Osteoblast (primary cell): ENCODE results near the gene ABLIM2. TPM values are rescaled to one million over a fixed set of nuclear protein-coding genes. Genes with fewer than 3 reads are reported as not detected.

Experiments
- DNase-seq: peaks from one replicate; pipeline ENCODE4 v3.0.0; 2011; ENCODE audit warnings: low spot score, mixed read lengths; ENCODE audit not compliant: insufficient read length; ENCODE audit errors: missing footprints
- H2AFZ ChIP-seq: 2 replicates; pipeline ENCODE4 v1.6.0; 2011; ENCODE audit warnings: mild to moderate bottlenecking, low read length
- H3K27ac ChIP-seq: 2 replicates; pipeline ENCODE4 v1.5.1; 2011; ENCODE audit warnings: mild to moderate bottlenecking, low read depth, low read length, moderate library complexity
- H3K27me3 ChIP-seq: 2 replicates; pipeline ENCODE4 v1.6.0; 2012; ENCODE audit warnings: mild to moderate bottlenecking, control low read depth, inconsistent platforms, low read length, moderate library complexity; ENCODE audit not compliant: insufficient read depth
- H3K36me3 ChIP-seq: 2 replicates; pipeline ENCODE4 v1.5.1; 2011; ENCODE audit warnings: mild to moderate bottlenecking, low read length, control low read depth, moderate library complexity; ENCODE audit not compliant: insufficient read depth
- H3K4me1 ChIP-seq: 2 replicates; pipeline ENCODE4 v1.5.1; 2011; ENCODE audit warnings: mild to moderate bottlenecking, low read length, control low read depth, moderate library complexity; ENCODE audit not compliant: insufficient read depth
- H3K4me2 ChIP-seq: 2 replicates; pipeline ENCODE4 v1.6.0; 2011; ENCODE audit warnings: mild to moderate bottlenecking, low read length; ENCODE audit not compliant: insufficient read depth
- H3K4me3 ChIP-seq: fragments of 200-600 bp; sonication (generic); 3 replicates; pipeline ENCODE4 v1.5.1; 2012; ENCODE audit warnings: mild to moderate bottlenecking, low read length, inconsistent platforms; ENCODE audit not compliant: insufficient read depth
- H3K79me2 ChIP-seq: 2 replicates; pipeline ENCODE4 v1.6.0; 2012; ENCODE audit warnings: mild to moderate bottlenecking, low read length, control low read depth, inconsistent platforms; ENCODE audit not compliant: insufficient read depth
- H3K9me3 ChIP-seq: 2 replicates; pipeline ENCODE4 v1.5.1; 2011; ENCODE audit warnings: low read depth, low read length, control low read depth
- H4K20me1 ChIP-seq: 2 replicates; pipeline ENCODE4 v1.6.0; 2012; ENCODE audit warnings: mild to moderate bottlenecking, low read length, control low read depth; ENCODE audit not compliant: insufficient read depth
- total RNA-seq: library from RNA; depleted of rRNA; stranded (reverse); fragments of >200 nt; gene quantifications from 2 replicates; pipeline ENCODE4 v1.2.3, GENCODE V29; 2012
- TF ChIP-seq, protein P1 (sequence below): IDR thresholded peaks from 2 replicates; pipeline ENCODE4 v1.5.1; 2011; ENCODE audit warnings: mild to moderate bottlenecking, low read depth, low read length, moderate library complexity; ENCODE audit errors: extremely low read depth

Gene ABLIM2
- total RNA-seq, 1 donor = 0.36 TPM

DNA sequence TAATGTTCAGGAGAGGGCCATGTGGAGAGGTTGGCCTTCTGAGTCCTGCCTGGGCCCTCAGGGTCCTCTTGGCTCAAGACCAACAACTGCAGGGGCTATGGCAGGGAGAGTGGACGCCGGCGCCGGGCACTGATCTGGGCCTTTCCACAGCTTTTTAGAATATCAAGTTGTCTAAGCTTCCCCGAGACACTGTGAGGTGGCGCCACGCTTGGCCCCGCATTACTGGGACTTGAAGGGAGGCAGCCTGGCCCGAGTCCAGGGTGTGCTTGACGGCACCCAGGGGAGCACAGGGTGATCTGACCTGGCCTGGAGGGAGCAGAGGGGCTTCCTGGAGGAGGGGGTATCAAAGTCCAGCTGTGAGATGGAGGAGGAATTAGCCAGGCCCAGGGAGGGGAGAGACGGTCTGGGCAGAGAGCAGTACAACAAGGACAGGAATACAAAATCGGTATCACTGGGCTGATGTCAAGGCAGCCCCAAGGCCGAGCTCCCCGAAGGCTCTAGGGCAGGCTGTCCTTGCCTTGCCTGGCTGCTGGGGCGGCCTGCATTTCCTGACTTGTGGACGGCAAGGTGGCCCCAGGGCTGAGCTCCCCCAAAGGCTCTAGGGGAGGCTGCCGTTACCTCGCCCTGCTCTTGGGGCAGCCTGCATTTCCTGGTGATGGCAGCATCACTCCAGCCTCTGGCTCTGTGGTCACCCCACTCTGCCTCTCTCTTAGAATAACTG is 28.1 kb downstream of the ABLIM2 start:
- no peak overlapping the region for H3K27ac ChIP-seq
- H3K9me3 ChIP-seq = no peaks in the 10 kb centered on the region
- H4K20me1 ChIP-seq = no peaks in the 10 kb centered on the region
- TF ChIP-seq, protein P1, sequence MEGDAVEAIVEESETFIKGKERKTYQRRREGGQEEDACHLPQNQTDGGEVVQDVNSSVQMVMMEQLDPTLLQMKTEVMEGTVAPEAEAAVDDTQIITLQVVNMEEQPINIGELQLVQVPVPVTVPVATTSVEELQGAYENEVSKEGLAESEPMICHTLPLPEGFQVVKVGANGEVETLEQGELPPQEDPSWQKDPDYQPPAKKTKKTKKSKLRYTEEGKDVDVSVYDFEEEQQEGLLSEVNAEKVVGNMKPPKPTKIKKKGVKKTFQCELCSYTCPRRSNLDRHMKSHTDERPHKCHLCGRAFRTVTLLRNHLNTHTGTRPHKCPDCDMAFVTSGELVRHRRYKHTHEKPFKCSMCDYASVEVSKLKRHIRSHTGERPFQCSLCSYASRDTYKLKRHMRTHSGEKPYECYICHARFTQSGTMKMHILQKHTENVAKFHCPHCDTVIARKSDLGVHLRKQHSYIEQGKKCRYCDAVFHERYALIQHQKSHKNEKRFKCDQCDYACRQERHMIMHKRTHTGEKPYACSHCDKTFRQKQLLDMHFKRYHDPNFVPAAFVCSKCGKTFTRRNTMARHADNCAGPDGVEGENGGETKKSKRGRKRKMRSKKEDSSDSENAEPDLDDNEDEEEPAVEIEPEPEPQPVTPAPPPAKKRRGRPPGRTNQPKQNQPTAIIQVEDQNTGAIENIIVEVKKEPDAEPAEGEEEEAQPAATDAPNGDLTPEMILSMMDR = no peak
- no peaks in the 10 kb centered on the region for H3K36me3 ChIP-seq
- no peak overlapping the region for H3K4me3 ChIP-seq
- no peaks in the 10 kb centered on the region for H3K4me1 ChIP-seq
- no peak for DNase-seq
- no peak overlapping the region for H2AFZ ChIP-seq
- peaks cover 13% of the 10 kb centered on the region for H3K27me3 ChIP-seq
- no peak overlapping the region for H3K4me2 ChIP-seq
- H3K79me2 ChIP-seq = no peaks in the 10 kb centered on the region

DNA sequence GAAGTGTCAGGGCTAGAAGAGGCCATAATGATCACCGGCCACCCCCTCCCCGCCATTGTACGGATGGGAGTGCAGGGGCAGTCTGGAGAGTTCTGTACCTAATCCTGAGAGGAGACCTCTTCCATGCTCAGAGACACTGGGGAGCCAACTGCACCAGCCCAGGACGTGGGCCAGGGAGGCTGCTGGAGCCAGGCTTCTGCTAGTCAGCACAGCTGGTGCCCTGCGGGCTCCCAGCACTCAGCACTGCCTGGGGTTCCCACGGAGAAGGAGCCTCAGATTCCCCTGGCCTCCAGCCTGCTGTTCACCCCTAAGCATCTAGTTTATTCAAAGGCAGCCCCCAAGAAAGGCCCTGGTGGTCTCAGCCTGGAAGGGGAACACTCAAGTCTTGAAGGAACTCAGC is 28.8 kb downstream of the ABLIM2 start:
- Histone ChIP-seq H3K36me3 (no peaks in the 10 kb centered on the region), H3K79me2 (no peaks in the 10 kb centered on the region), H4K20me1 (no peaks in the 10 kb centered on the region), H3K4me3 (no peak overlapping the region), H3K27me3 (peaks cover 13% of the 10 kb centered on the region), H3K27ac (no peak overlapping the region), H3K9me3 (no peaks in the 10 kb centered on the region), H3K4me1 (no peaks in the 10 kb centered on the region), H2AFZ (no peak overlapping the region), H3K4me2 (no peak overlapping the region)
- no peak for DNase-seq
- TF ChIP-seq, protein P1 = no peak

DNA sequence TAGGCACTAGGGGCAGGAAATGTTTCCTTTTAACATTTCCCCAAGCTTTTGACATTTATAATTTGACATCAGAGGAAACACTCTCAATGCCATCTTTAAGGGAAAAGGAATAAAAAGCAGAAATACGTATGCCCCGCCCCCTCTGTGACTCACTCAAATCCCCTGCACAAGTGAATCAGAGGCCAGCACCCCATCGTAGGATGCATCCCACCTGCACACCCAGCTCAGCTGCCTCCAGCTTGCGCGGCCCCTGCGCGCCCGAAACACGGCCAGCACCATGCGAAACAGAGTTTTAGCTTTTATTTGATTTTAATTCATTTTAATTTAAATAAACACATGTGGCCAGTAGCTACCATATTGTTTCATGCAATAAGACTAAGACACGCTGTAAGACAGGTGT is 29.5 kb downstream of the ABLIM2 start:
- no peak for DNase-seq
- Histone ChIP-seq H3K27me3 (peaks cover 9% of the 10 kb centered on the region), H3K36me3 (no peaks in the 10 kb centered on the region), H3K4me1 (no peaks in the 10 kb centered on the region), H3K4me2 (no peak overlapping the region), H3K9me3 (no peaks in the 10 kb centered on the region), H3K4me3 (no peak overlapping the region), H4K20me1 (no peaks in the 10 kb centered on the region), H3K27ac (no peak overlapping the region), H3K79me2 (no peaks in the 10 kb centered on the region), H2AFZ (no peak overlapping the region)
- TF ChIP-seq, protein P1 = no peak

DNA sequence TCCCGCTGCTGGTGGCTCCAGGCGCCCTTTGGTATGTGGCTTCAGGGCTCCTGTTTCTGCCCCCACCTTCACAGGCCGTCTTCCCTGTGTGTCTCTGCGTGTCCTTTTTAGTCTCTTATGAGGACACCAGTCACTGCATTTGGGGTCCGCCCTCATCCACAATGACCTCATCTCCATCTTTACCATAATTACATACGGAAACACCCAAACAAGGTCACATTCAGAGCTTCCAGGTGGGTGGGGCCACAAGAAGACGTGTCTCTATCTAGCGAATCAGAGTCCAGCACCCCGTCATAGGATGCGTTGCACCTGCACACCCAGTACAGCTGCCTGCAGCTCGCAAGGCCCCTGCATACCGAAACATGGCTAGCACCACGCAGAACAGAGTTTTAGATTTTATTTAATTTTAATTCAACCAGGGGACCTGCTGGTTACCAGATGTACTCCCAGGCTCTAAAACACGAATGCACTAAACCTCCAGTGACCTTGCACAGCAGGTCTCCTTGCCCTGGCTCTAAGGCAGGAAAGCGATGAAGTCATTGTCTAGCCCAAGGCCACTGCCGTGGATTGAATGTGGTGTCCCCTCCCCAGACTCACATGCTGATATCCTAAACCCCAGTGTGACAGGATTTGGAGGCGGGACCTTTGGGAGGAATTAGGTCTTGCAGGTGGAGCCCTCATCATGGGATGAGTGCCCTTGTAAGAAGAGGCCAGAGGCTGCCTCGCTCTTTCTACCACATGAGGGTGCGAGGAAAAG is 30.3 kb downstream of the ABLIM2 start:
- no peak overlapping the region for H3K4me2 ChIP-seq
- no peaks in the 10 kb centered on the region for H3K4me1 ChIP-seq
- TF ChIP-seq, protein P1 = no peak
- H3K4me3 ChIP-seq = no peak overlapping the region
- H2AFZ ChIP-seq = no peak overlapping the region
- H3K27ac ChIP-seq = no peak overlapping the region
- no peaks in the 10 kb centered on the region for H4K20me1 ChIP-seq
- no peaks in the 10 kb centered on the region for H3K9me3 ChIP-seq
- peaks cover 7% of the 10 kb centered on the region for H3K27me3 ChIP-seq
- H3K36me3 ChIP-seq = no peaks in the 10 kb centered on the region
- H3K79me2 ChIP-seq = no peaks in the 10 kb centered on the region
- DNase-seq = no peak
